RWPE2 (cell line): ENCODE results near the gene VRK1.

Experiments used
- ATAC-seq: fragments of 200-7000 bp; cut with Tn5 transposase; 3 replicates; pipeline ENCODE4 v1.9.1; 2021; ENCODE audit warnings: low read depth
- DNase-seq: peaks from one replicate; pipeline ENCODE4 v3.0.0-alpha.2; 2020; ENCODE audit warnings: low spot score
- H3K27ac ChIP-seq: fragments of 450-650 bp; 2 replicates; pipeline ENCODE4 v1.5.1; 2017; ENCODE audit warnings: mild to moderate bottlenecking; ENCODE audit not compliant: poor library complexity, severe bottlenecking
- H3K27me3 ChIP-seq: fragments of 250-450 bp; sonication (Bioruptor Pico); 2 replicates; pipeline ENCODE4 v1.5.1; 2021; ENCODE audit warnings: mild to moderate bottlenecking, moderate library complexity; ENCODE audit not compliant: insufficient read depth, poor library complexity, severe bottlenecking
- H3K36me3 ChIP-seq: fragments of 250-450 bp; sonication (Bioruptor Pico); 2 replicates; pipeline ENCODE4 v1.5.1; 2020; ENCODE audit warnings: low read depth, mild to moderate bottlenecking, moderate library complexity
- H3K4me1 ChIP-seq: fragments of 250-450 bp; sonication (Bioruptor Pico); 2 replicates; pipeline ENCODE4 v1.5.1; 2021; ENCODE audit warnings: mild to moderate bottlenecking, moderate library complexity; ENCODE audit not compliant: insufficient read depth, poor library complexity, severe bottlenecking
- H3K4me3 ChIP-seq: fragments of 250-450 bp; sonication (Bioruptor Pico); 2 replicates; pipeline ENCODE4 v1.5.1; 2021; ENCODE audit warnings: mild to moderate bottlenecking, moderate library complexity; ENCODE audit not compliant: severe bottlenecking
- H3K9me3 ChIP-seq: fragments of 250-450 bp; sonication (Bioruptor Pico); 2 replicates; pipeline ENCODE4 v1.5.1; 2021; ENCODE audit warnings: mild to moderate bottlenecking, moderate library complexity; ENCODE audit not compliant: severe bottlenecking
- TF ChIP-seq, protein P1 (sequence below): fragments of 450-650 bp; IDR thresholded peaks from one replicate; pipeline ENCODE4 v1.5.1; 2017; ENCODE audit warnings: mild to moderate bottlenecking, moderate library complexity; ENCODE audit not compliant: poor library complexity, severe bottlenecking

VRK1 gene

GRCh38 chr14:96844857-96845570, 47.8 kb downstream of the VRK1 start:
- H3K36me3 ChIP-seq: peaks cover 74% of the 10 kb centered on the region
- no peaks in the 10 kb centered on the region for H3K9me3 ChIP-seq
- TF ChIP-seq, protein P1, sequence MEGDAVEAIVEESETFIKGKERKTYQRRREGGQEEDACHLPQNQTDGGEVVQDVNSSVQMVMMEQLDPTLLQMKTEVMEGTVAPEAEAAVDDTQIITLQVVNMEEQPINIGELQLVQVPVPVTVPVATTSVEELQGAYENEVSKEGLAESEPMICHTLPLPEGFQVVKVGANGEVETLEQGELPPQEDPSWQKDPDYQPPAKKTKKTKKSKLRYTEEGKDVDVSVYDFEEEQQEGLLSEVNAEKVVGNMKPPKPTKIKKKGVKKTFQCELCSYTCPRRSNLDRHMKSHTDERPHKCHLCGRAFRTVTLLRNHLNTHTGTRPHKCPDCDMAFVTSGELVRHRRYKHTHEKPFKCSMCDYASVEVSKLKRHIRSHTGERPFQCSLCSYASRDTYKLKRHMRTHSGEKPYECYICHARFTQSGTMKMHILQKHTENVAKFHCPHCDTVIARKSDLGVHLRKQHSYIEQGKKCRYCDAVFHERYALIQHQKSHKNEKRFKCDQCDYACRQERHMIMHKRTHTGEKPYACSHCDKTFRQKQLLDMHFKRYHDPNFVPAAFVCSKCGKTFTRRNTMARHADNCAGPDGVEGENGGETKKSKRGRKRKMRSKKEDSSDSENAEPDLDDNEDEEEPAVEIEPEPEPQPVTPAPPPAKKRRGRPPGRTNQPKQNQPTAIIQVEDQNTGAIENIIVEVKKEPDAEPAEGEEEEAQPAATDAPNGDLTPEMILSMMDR: no peak
- H3K27ac ChIP-seq: no peak overlapping the region
- no peaks in the 10 kb centered on the region for H3K27me3 ChIP-seq
- ATAC-seq: no peak
- H3K4me3 ChIP-seq: no peak overlapping the region
- no peak for DNase-seq
- no peaks in the 10 kb centered on the region for H3K4me1 ChIP-seq

- H3K9me3 ChIP-seq: no peaks in the 10 kb centered on the region
- ATAC-seq (no peak), DNase-seq (no peak)
- peaks cover 65% of the 10 kb centered on the region for H3K36me3 ChIP-seq
- H3K27ac ChIP-seq: no peak overlapping the region
- TF ChIP-seq, protein P1: no peak
- H3K27me3 ChIP-seq: no peaks in the 10 kb centered on the region
- H3K4me3 ChIP-seq: no peak overlapping the region
- H3K4me1 ChIP-seq: peaks cover 9% of the 10 kb centered on the region
These were observed 50.3 kb downstream of the VRK1 start for GRCh38 chr14:96847451-96847850.

- Histone ChIP-seq H3K4me1 (peaks cover 9% of the 10 kb centered on the region), H3K36me3 (peaks cover 68% of the 10 kb centered on the region), H3K27me3 (no peaks in the 10 kb centered on the region), H3K4me3 (no peak overlapping the region), H3K9me3 (no peaks in the 10 kb centered on the region), H3K27ac (no peak overlapping the region)
- DNase-seq (no peak), ATAC-seq (no peak)
- TF ChIP-seq, protein P1: no peak
These were observed 50.8 kb downstream of the VRK1 start for GRCh38 chr14:96848011-96848410.

- no peaks in the 10 kb centered on the region for H3K9me3 ChIP-seq
- DNase-seq: no peak
- peaks cover 78% of the 10 kb centered on the region for H3K36me3 ChIP-seq
- 0 out of 3 replicates have a peak, but pooled peaks have one; percentile 39 for ATAC-seq
- H3K4me1 ChIP-seq: peaks cover 9% of the 10 kb centered on the region
- no peaks in the 10 kb centered on the region for H3K27me3 ChIP-seq
- no peak overlapping the region for H3K4me3 ChIP-seq
- no peak overlapping the region for H3K27ac ChIP-seq
- TF ChIP-seq, protein P1: no peak
These were observed 52.6 kb downstream of the VRK1 start for GRCh38 chr14:96849733-96850132.

GRCh38 chr14:96851694-96852381, 54.7 kb downstream of the VRK1 start:
- Histone ChIP-seq H3K9me3 (no peaks in the 10 kb centered on the region), H3K36me3 (peaks cover 80% of the 10 kb centered on the region), H3K4me3 (no peak overlapping the region), H3K4me1 (peaks cover 9% of the 10 kb centered on the region), H3K27me3 (no peaks in the 10 kb centered on the region), H3K27ac (peak overlapping the region; percentile 18)
- TF ChIP-seq, protein P1: no peak
- ATAC-seq: peak; percentile 58; the same call in 1 of the 3 replicates
- DNase-seq: no peak
